Endothelial cell of umbilical vein (primary cell): ENCODE results near the gene FGFR3. TPM values are rescaled to one million over a fixed set of nuclear protein-coding genes. Genes with fewer than 3 reads are reported as not detected.

ENCODE experiments used
- BruUV-seq: library from RNA; stranded (reverse); fragments of 400-500 nt; replicated peaks from 2 replicates; lab custom pipeline; 2021; lab: Mats Ljungman, UMichigan
- CTCF ChIA-PET: fragments of 300-600, 350-600 bp; sonication (Branson Sonifier 250); formaldehyde crosslinking; loops from one replicate; lab custom pipeline; 2021; ENCODE audit warnings: antibody characterized with exemption, inconsistent platforms; lab: Charles Lee
- POLR2A ChIA-PET: fragments of 300-600, 350-600 bp; sonication (Branson Sonifier 250); formaldehyde crosslinking; loops from one replicate; lab custom pipeline; 2021; ENCODE audit warnings: antibody characterized with exemption, inconsistent platforms; lab: Charles Lee
- DNase-seq: peaks from one replicate; pipeline ENCODE4 v3.0.0-alpha.2; 2011; ENCODE audit warnings: low read depth, low spot score
- FAIRE-seq: peaks from 2 replicates; lab custom pipeline; 2011; peaks lifted over from hg19 to GRCh38; lab: Jason Lieb, UNC
- H2AFZ ChIP-seq: 2 replicates; pipeline ENCODE4 v1.6.0; 2012; ENCODE audit warnings: low read depth, low read length, control low read depth, inconsistent platforms
- H3K27ac ChIP-seq: 2 replicates; pipeline ENCODE4 v1.5.1; 2011; ENCODE audit warnings: low read depth, mild to moderate bottlenecking, control low read depth, low read length, moderate library complexity; ENCODE audit not compliant: insufficient read depth
- H3K27me3 ChIP-seq, 2 experiments: 2 replicates each; pipeline versions ENCODE4 v1.6.0 to v1.6.1; 2011; ENCODE audit warnings: low read length in 2 of 2, mixed read lengths in 1 of 2; ENCODE audit not compliant: control insufficient read depth in 2 of 2, insufficient read depth in 2 of 2
- H3K36me3 ChIP-seq, 2 experiments: 2 replicates in 1 of 2; 3 replicates in 1 of 2; pipeline ENCODE4 v1.5.1; 2011; ENCODE audit warnings: low read length in 2 of 2, mild to moderate bottlenecking in 1 of 2, moderate library complexity in 1 of 2; ENCODE audit not compliant: control insufficient read depth in 2 of 2, insufficient read depth in 2 of 2; ENCODE audit errors: extremely low read depth in 1 of 2
- H3K4me1 ChIP-seq: 3 replicates; pipeline ENCODE4 v1.5.1; 2011; ENCODE audit warnings: mild to moderate bottlenecking, low read length; ENCODE audit not compliant: control insufficient read depth, insufficient read depth; ENCODE audit errors: extremely low read depth
- H3K4me2 ChIP-seq: 2 replicates; pipeline ENCODE4 v1.6.1; 2011; ENCODE audit warnings: low read length, control low read depth, mixed read lengths; ENCODE audit not compliant: insufficient read depth
- H3K4me3 ChIP-seq, 3 experiments: fragments of 200-600 bp in 1 of 3; sonication (generic), shearing (Covaris generic) in 1 of 3; replicated peaks in 1 of 3; 2 replicates each; pipeline ENCODE4 v1.5.1; 2011 to 2016; ENCODE audit warnings: control low read depth in 3 of 3, low read length in 3 of 3, mild to moderate bottlenecking in 2 of 3, inconsistent platforms in 1 of 3, low read depth in 1 of 3, moderate library complexity in 1 of 3; ENCODE audit not compliant: insufficient read depth in 1 of 3
- H3K79me2 ChIP-seq: 2 replicates; pipeline ENCODE4 v1.6.0; 2012; ENCODE audit warnings: low read length, inconsistent platforms; ENCODE audit not compliant: control insufficient read depth, insufficient read depth
- H3K9ac ChIP-seq: replicated peaks from 2 replicates; pipeline ENCODE3; 2011; ENCODE audit warnings: low read length, control low read depth; ENCODE audit not compliant: insufficient read depth; ENCODE audit errors: extremely low read depth
- H3K9me1 ChIP-seq: replicated peaks from 3 replicates; pipeline ENCODE4 v1.6.0; 2011; ENCODE audit warnings: mild to moderate bottlenecking, low read length; ENCODE audit not compliant: control insufficient read depth, insufficient read depth; ENCODE audit errors: extremely low read depth
- H3K9me3 ChIP-seq: replicated peaks from 2 replicates; pipeline ENCODE4 v1.5.1; 2012; ENCODE audit warnings: low read length, inconsistent platforms; ENCODE audit not compliant: control insufficient read depth, insufficient read depth
- H4K20me1 ChIP-seq: replicated peaks from 2 replicates; pipeline ENCODE3; 2011; ENCODE audit warnings: mild to moderate bottlenecking, low read length; ENCODE audit not compliant: control insufficient read depth, insufficient read depth; ENCODE audit errors: extremely low read depth
- FOS ChIP-seq: IDR thresholded peaks from 2 replicates; pipeline ENCODE4 v1.6.1; 2011; ENCODE audit warnings: mild to moderate bottlenecking, low read length, moderate library complexity, borderline replicate concordance; ENCODE audit not compliant: insufficient read depth
- GATA2 ChIP-seq: IDR thresholded peaks from 2 replicates; pipeline ENCODE4 v1.7.0; 2011; ENCODE audit warnings: low read depth, mild to moderate bottlenecking, moderate library complexity, mixed read lengths, low read length; ENCODE audit not compliant: insufficient read length, insufficient read depth
- JUN ChIP-seq: IDR thresholded peaks from 2 replicates; pipeline ENCODE4 v1.6.1; 2011; ENCODE audit warnings: borderline replicate concordance, low read depth; ENCODE audit not compliant: insufficient read length, insufficient read depth
- MYC ChIP-seq: IDR thresholded peaks from one replicate; pipeline ENCODE4 v1.6.1; 2011; ENCODE audit warnings: mild to moderate bottlenecking, low read depth, low read length
- dilution Hi-C: fragments of 300-500 bp; cut with MboI; formaldehyde crosslinking; loops from one replicate; pipeline ENCODE4 v1.15.0; 2019; ENCODE audit warnings: low sequenced_read_pairs; ENCODE audit not compliant: extremely low pct_ligation_motif_present
- intact Hi-C: fragments of 100-400 bp; cut with micrococcal nuclease; formaldehyde crosslinking; loops from one replicate; pipeline ENCODE4 v1.10.0; 2022
- polyA plus RNA-seq, 4 experiments: library from polyadenylated mRNA; depleted of rRNA in 3 of 4; stranded (reverse) in 3 of 4; unstranded in 1 of 4; fragments of >200 nt; gene quantifications; 2 replicates each; pipeline versions ENCODE4 v1.2.1 to v1.2.3, GENCODE V29; 2011 to 2012; ENCODE audit warnings: missing spikeins in 1 of 4
- total RNA-seq: library from RNA; stranded (reverse); gene quantifications from 2 replicates; pipeline ENCODE4 v1.2.3, GENCODE V29; 2021
- TF ChIP-seq, protein P1 (sequence below), 2 donors: IDR thresholded peaks; 1 replicate in 1 of 2; 2 replicates in 1 of 2; pipeline ENCODE4 v1.5.1; 2011; ENCODE audit warnings: low read length in 2 of 2, mild to moderate bottlenecking in 2 of 2, moderate library complexity in 2 of 2, control low read depth in 1 of 2, inconsistent platforms in 1 of 2, low read depth in 1 of 2; ENCODE audit not compliant: insufficient read depth in 1 of 2; ENCODE audit errors: extremely low read depth in 1 of 2

The FGFR3 gene
- total and polyA plus RNA-seq, 2 donors (not counting 3 experiments of a cell fraction or from before 2014, with no cell fraction given) = 0.73 to 1.2 TPM

GRCh38 chr4:1747603-1747967 lies 45.5 kb upstream of the FGFR3 start:
- intact Hi-C loops (loop anchor here (5.0 kb wide), 1 partner anchor 45 kb away; the partner anchor contains the start of gene FGFR3), dilution Hi-C loops (no loop called here)
- ChIA-PET CTCF (interaction anchor here (0.6 to 6.0 kb wide), 22 partner anchors 8 to 163 kb away, joined by 3 to 198 read pairs (median 6); partner anchors contain the start of gene FGFR3), POLR2A (no interaction called here)
- DNase-seq (no peak), FAIRE-seq (no peak)
- TF ChIP-seq MYC (no peak), JUN (no peak), GATA2 (no peak), FOS (no peak)
- TF ChIP-seq, protein P1, sequence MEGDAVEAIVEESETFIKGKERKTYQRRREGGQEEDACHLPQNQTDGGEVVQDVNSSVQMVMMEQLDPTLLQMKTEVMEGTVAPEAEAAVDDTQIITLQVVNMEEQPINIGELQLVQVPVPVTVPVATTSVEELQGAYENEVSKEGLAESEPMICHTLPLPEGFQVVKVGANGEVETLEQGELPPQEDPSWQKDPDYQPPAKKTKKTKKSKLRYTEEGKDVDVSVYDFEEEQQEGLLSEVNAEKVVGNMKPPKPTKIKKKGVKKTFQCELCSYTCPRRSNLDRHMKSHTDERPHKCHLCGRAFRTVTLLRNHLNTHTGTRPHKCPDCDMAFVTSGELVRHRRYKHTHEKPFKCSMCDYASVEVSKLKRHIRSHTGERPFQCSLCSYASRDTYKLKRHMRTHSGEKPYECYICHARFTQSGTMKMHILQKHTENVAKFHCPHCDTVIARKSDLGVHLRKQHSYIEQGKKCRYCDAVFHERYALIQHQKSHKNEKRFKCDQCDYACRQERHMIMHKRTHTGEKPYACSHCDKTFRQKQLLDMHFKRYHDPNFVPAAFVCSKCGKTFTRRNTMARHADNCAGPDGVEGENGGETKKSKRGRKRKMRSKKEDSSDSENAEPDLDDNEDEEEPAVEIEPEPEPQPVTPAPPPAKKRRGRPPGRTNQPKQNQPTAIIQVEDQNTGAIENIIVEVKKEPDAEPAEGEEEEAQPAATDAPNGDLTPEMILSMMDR (IDR thresholded peaks at IDR 0.05; ENCODE audit: extremely low read depth in 1 of 2, insufficient read depth in 1 of 2, low read depth in 1 of 2, low read length in 2 of 2) = no peak
- no peaks in the 10 kb centered on the region for H3K27me3 ChIP-seq
- no peaks in the 10 kb centered on the region for H3K9me1 ChIP-seq
- H3K9ac ChIP-seq = no peak overlapping the region
- H2AFZ ChIP-seq = no peak overlapping the region
- peaks cover 0 to 6% of the 10 kb centered on the region in 2 experiments for H3K36me3 ChIP-seq
- no peak overlapping the region for H3K4me3 ChIP-seq
- peaks cover 4% of the 10 kb centered on the region for H3K4me1 ChIP-seq
- BruUV-seq = no TSS peak
- H3K27ac ChIP-seq = no peak overlapping the region
- H3K79me2 ChIP-seq = no peaks in the 10 kb centered on the region
- no peaks in the 10 kb centered on the region for H4K20me1 ChIP-seq
- no peak overlapping the region for H3K4me2 ChIP-seq
- H3K9me3 ChIP-seq = no peaks in the 10 kb centered on the region
